WTC11 (cell line): ENCODE measurements around the gene HOXA10. TPM values are rescaled to one million over a fixed set of nuclear protein-coding genes. Genes with fewer than 3 reads are reported as not detected.
A peak's percentile ranks its signal among the peaks of the same experiment; 100 is the strongest.

ENCODE experiments used
- ATAC-seq: fragments of 200-7000 bp; cut with Tn5 transposase; 2 replicates; pipeline ENCODE4 v1.10.0; 2021; ENCODE audit warnings: mild to moderate bottlenecking, moderate library complexity
- CTCF ChIA-PET: fragments of 300-600 bp; sonication (Branson Sonifier 250); formaldehyde crosslinking; loops from one replicate; lab custom pipeline; 2021; ENCODE audit warnings: antibody characterized with exemption; lab: Charles Lee
- POLR2A ChIA-PET: fragments of 350-600 bp; sonication (Branson Sonifier 250); formaldehyde crosslinking; loops from one replicate; lab custom pipeline; 2021; ENCODE audit warnings: antibody characterized with exemption; lab: Charles Lee
- DNase-seq: peaks from one replicate; pipeline ENCODE4 v3.0.0; 2021; ENCODE audit warnings: low spot score
- H3K27ac Mint-ChIP-seq: 2 replicates; pipeline ENCODE4 v1.8.0; 2021; ENCODE audit warnings: mixed read lengths
- H3K27me3 Mint-ChIP-seq: 2 replicates; pipeline ENCODE4 v1.8.0; 2021; ENCODE audit warnings: low read depth, mild to moderate bottlenecking, moderate library complexity, mixed read lengths
- H3K36me3 Mint-ChIP-seq: 2 replicates; pipeline ENCODE4 v1.8.0; 2021; ENCODE audit warnings: mixed read lengths
- H3K4me1 Mint-ChIP-seq: 2 replicates; pipeline ENCODE4 v1.8.0; 2022; ENCODE audit warnings: mixed read lengths
- H3K4me3 Mint-ChIP-seq: 2 replicates; pipeline ENCODE4 v1.8.0; 2021; ENCODE audit warnings: mild to moderate bottlenecking, moderate library complexity, mixed read lengths
- H3K9me3 Mint-ChIP-seq: 2 replicates; pipeline ENCODE4 v1.8.0; 2021; ENCODE audit warnings: mixed read lengths
- ARID4B ChIP-seq: sonication (generic); formaldehyde crosslinking; IDR thresholded peaks from 2 replicates; pipeline ENCODE4 v1.8.0; 2023; ENCODE audit warnings: missing genetic modification reagents, mild to moderate bottlenecking, borderline replicate concordance
- ELF4 ChIP-seq: sonication (generic); formaldehyde crosslinking; IDR thresholded peaks from 2 replicates; pipeline ENCODE4 v1.8.1; 2022; ENCODE audit warnings: low read depth, mild to moderate bottlenecking, moderate library complexity, missing genetic modification reagents
- HMGA2 ChIP-seq: fragments of 250-450 bp; sonication (Bioruptor Pico); IDR thresholded peaks from 2 replicates; pipeline ENCODE4 v1.4.0; 2021; ENCODE audit warnings: mild to moderate bottlenecking, moderate library complexity
- NR1H2 ChIP-seq: sonication (generic); formaldehyde crosslinking; IDR thresholded peaks from 2 replicates; pipeline ENCODE4 v1.9.0; 2021; ENCODE audit warnings: mild to moderate bottlenecking, moderate library complexity, missing genetic modification reagents
- PRRX2 ChIP-seq: fragments of 250-450 bp; sonication (Bioruptor Pico); IDR thresholded peaks from 2 replicates; pipeline ENCODE4 v1.8.0; 2021; ENCODE audit warnings: mild to moderate bottlenecking
- RELA ChIP-seq: sonication (generic); formaldehyde crosslinking; IDR thresholded peaks from 2 replicates; pipeline ENCODE4 v1.8.1; 2022; ENCODE audit warnings: missing genetic modification reagents, mild to moderate bottlenecking, borderline replicate concordance
- USF2 ChIP-seq: sonication (generic); formaldehyde crosslinking; IDR thresholded peaks from 2 replicates; pipeline ENCODE4 v1.8.1; 2023; ENCODE audit warnings: mild to moderate bottlenecking, missing genetic modification reagents, moderate library complexity
- ZBTB43 ChIP-seq: sonication (generic); formaldehyde crosslinking; IDR thresholded peaks from 2 replicates; pipeline ENCODE4 v1.8.1; 2023; ENCODE audit warnings: mild to moderate bottlenecking, missing genetic modification reagents
- ZNF263 ChIP-seq: sonication (generic); formaldehyde crosslinking; IDR thresholded peaks from 2 replicates; pipeline ENCODE4 v1.8.1; 2022; ENCODE audit warnings: low read depth, mild to moderate bottlenecking, moderate library complexity, missing genetic modification reagents
- ZNF416 ChIP-seq: fragments of 250-450 bp; sonication (Bioruptor Pico); IDR thresholded peaks from 2 replicates; pipeline ENCODE4 v1.9.0; 2021; ENCODE audit warnings: mild to moderate bottlenecking, inconsistent platforms
- ZNF512 ChIP-seq: sonication (generic); formaldehyde crosslinking; IDR thresholded peaks from 2 replicates; pipeline ENCODE4 v1.8.1; 2022; ENCODE audit warnings: missing genetic modification reagents, borderline replicate concordance
- ZNF671 ChIP-seq: fragments of 250-450 bp; sonication (Bioruptor Pico); IDR thresholded peaks from 2 replicates; pipeline ENCODE4 v1.8.0; 2021; ENCODE audit warnings: mild to moderate bottlenecking
- total RNA-seq: library from RNA; stranded (reverse); gene quantifications from 3 replicates; pipeline ENCODE4 v1.2.3, GENCODE V29; 2021

The HOXA10 gene
- total RNA-seq, 1 experiment from 2014 or later, result 0.07 TPM

- TF ChIP-seq ARID4B (no peak), ZBTB43 (no peak), NR1H2 (CRISPR knock-in tag) (no peak), USF2 (CRISPR knock-in tag) (no peak)
These were observed 21.2 kb downstream of the HOXA10 start (continued) for GRCh38 chr7:27152816-27153442.

- H3K9me3 Mint-ChIP-seq, result no peaks in the 10 kb centered on the region
- CTCF ChIA-PET, result interaction anchor here (0.6 to 4.0 kb wide), 10 partner anchors 9 to 460 kb away, joined by 3 to 74 read pairs (median 4); partner anchors contain the start of gene HOXA5
- H3K4me3 Mint-ChIP-seq, result peak within 1 kb of the TSS; percentile 55
- POLR2A ChIA-PET, result no interaction called here
- no peak for TF ChIP-seq ZNF263
- no peak for TF ChIP-seq ELF4 (CRISPR knock-in tag)
- no peak for TF ChIP-seq HMGA2 (CRISPR knock-in tag)
- no peak for TF ChIP-seq RELA (CRISPR knock-in tag)
- TF ChIP-seq ZBTB43, result no peak
- TF ChIP-seq ZNF416, result no peak
- no peak for TF ChIP-seq ZNF671 (CRISPR knock-in tag)
- TF ChIP-seq PRRX2 (CRISPR knock-in tag), result no peak
- no peak for TF ChIP-seq ZNF512 (CRISPR knock-in tag)
- H3K4me1 Mint-ChIP-seq, result peaks cover 31% of the 10 kb centered on the region
- peaks cover 3% of the 10 kb centered on the region for H3K36me3 Mint-ChIP-seq
- peaks cover 100% of the 10 kb centered on the region for H3K27me3 Mint-ChIP-seq
- ATAC-seq, result no peak
- DNase-seq, result peak; percentile 38
- H3K27ac Mint-ChIP-seq, result no peak within 1 kb of the TSS
These were observed 21.9 kb downstream of the HOXA10 start, which contains the start of gene HOXA3 for GRCh38 chr7:27151931-27152815. TSS of gene HOXA3 (minus strand) at chr7:27152583. CDS start at chr7:27110640, 41,943 bp downstream.
